ENCODE data around the gene SLC9A8. TPM values are rescaled to one million over a fixed set of nuclear protein-coding genes. Genes with fewer than 3 reads are reported as not detected.
"Not testable (repeated sequence)": the region's sequence is repeated elsewhere in the genome, so short reads cannot be mapped to it uniquely, and the experiment has no call there.

Gene SLC9A8
- polyA plus RNA-seq, 3 donors from 2014 or later = 2.5 to 9.1 (median 3.2) TPM

- not testable (repeated sequence) for DNase-seq; H3K27me3 Mint-ChIP-seq (ENCODE audit: low read depth in 3 of 3); H3K27ac Mint-ChIP-seq; H3K9me3 Mint-ChIP-seq; H3K4me3 Mint-ChIP-seq; H3K36me3 Mint-ChIP-seq; H3K4me1 Mint-ChIP-seq
These were observed 30.2 kb upstream of the SLC9A8 start for GRCh38 chr20:49782439-49782838.

GRCh38 chr20:49783021-49783995 is 29.3 kb upstream of the SLC9A8 start:
- not testable (repeated sequence) for H3K27ac Mint-ChIP-seq; H3K9me3 Mint-ChIP-seq; H3K27me3 Mint-ChIP-seq (ENCODE audit: low read depth in 3 of 3); H3K4me3 Mint-ChIP-seq; H3K4me1 Mint-ChIP-seq; H3K36me3 Mint-ChIP-seq; DNase-seq

GRCh38 chr20:49784291-49784690 is 28.3 kb upstream of the SLC9A8 start:
- Mint-ChIP-seq H3K36me3 (no peaks in the 10 kb centered on the region), H3K27me3 (ENCODE audit: low read depth in 3 of 3) (peaks cover 0 to 2% (median 0%) of the 10 kb centered on the region in 3 donors), H3K4me3 (no peak overlapping the region), H3K27ac (no peak overlapping the region), H3K4me1 (peaks cover 6 to 9% of the 10 kb centered on the region in 2 donors), H3K9me3 (no peaks in the 10 kb centered on the region)
- DNase-seq = no peak

GRCh38 chr20:49785149-49785851 is 27.3 kb upstream of the SLC9A8 start:
- Mint-ChIP-seq H3K4me1 (peaks cover 6 to 9% of the 10 kb centered on the region in 2 donors), H3K36me3 (no peaks in the 10 kb centered on the region), H3K27ac (peak overlapping the region in 2 of 6 donors; percentile 48 to 55), H3K27me3 (ENCODE audit: low read depth in 3 of 3) (peaks cover 0 to 2% (median 0%) of the 10 kb centered on the region in 3 donors), H3K9me3 (no peaks in the 10 kb centered on the region), H3K4me3 (peak overlapping the region in 2 of 5 donors; percentile 34 to 65)
- no peak for DNase-seq

GRCh38 chr20:49785852-49786175 is 26.8 kb upstream of the SLC9A8 start:
- H3K27ac Mint-ChIP-seq = peak overlapping the region in 3 of 6 donors; percentile 48 to 55 (median 50)
- DNase-seq = no peak
- H3K27me3 Mint-ChIP-seq (ENCODE audit: low read depth in 3 of 3) = peaks cover 0 to 2% (median 0%) of the 10 kb centered on the region in 3 donors
- peak overlapping the region in 4 of 5 donors; percentile 29 to 65 (median 40) for H3K4me3 Mint-ChIP-seq
- no peaks in the 10 kb centered on the region for H3K9me3 Mint-ChIP-seq
- H3K36me3 Mint-ChIP-seq = no peaks in the 10 kb centered on the region
- H3K4me1 Mint-ChIP-seq = peaks cover 6 to 9% of the 10 kb centered on the region in 2 donors

- Mint-ChIP-seq H3K4me3 (peak overlapping the region in 2 of 5 donors; percentile 34 to 65), H3K4me1 (peaks cover 6 to 9% of the 10 kb centered on the region in 2 donors), H3K27me3 (ENCODE audit: low read depth in 3 of 3) (peaks cover 0 to 2% (median 2%) of the 10 kb centered on the region in 3 donors), H3K36me3 (no peaks in the 10 kb centered on the region), H3K27ac (peak overlapping the region in 2 of 6 donors; percentile 51 to 55), H3K9me3 (no peaks in the 10 kb centered on the region)
- no peak for DNase-seq
These were observed 26.4 kb upstream of the SLC9A8 start for GRCh38 chr20:49786196-49786595.

- Mint-ChIP-seq H3K4me3 (no peak overlapping the region), H3K36me3 (no peaks in the 10 kb centered on the region), H3K27me3 (ENCODE audit: low read depth in 3 of 3) (peaks cover 0 to 2% (median 1%) of the 10 kb centered on the region in 3 donors), H3K9me3 (no peaks in the 10 kb centered on the region), H3K4me1 (peaks cover 6 to 9% of the 10 kb centered on the region in 2 donors), H3K27ac (no peak overlapping the region)
- no peak for DNase-seq
These were observed 25.8 kb upstream of the SLC9A8 start for GRCh38 chr20:49786668-49787370.

GRCh38 chr20:49787371-49788357 is 25.0 kb upstream of the SLC9A8 start:
- Mint-ChIP-seq H3K36me3 (no peaks in the 10 kb centered on the region), H3K27ac (no peak overlapping the region), H3K4me3 (no peak overlapping the region), H3K27me3 (ENCODE audit: low read depth in 3 of 3) (peaks cover 0 to 4% (median 3%) of the 10 kb centered on the region in 3 donors), H3K9me3 (no peaks in the 10 kb centered on the region), H3K4me1 (peaks cover 6 to 9% of the 10 kb centered on the region in 2 donors)
- DNase-seq = no peak

GRCh38 chr20:49790077-49790798 is 22.4 kb upstream of the SLC9A8 start:
- Mint-ChIP-seq H3K27me3 (ENCODE audit: low read depth in 3 of 3) (peaks cover 0 to 6% (median 6%) of the 10 kb centered on the region in 3 donors), H3K27ac (no peak overlapping the region), H3K9me3 (peaks cover 0 to 2% (median 0%) of the 10 kb centered on the region in 6 donors), H3K36me3 (no peaks in the 10 kb centered on the region), H3K4me1 (peaks cover 11 to 15% of the 10 kb centered on the region in 2 donors), H3K4me3 (no peak overlapping the region)
- DNase-seq = no peak

GRCh38 chr20:49791165-49791564 is 21.5 kb upstream of the SLC9A8 start:
- H3K36me3 Mint-ChIP-seq = no peaks in the 10 kb centered on the region
- H3K9me3 Mint-ChIP-seq = peaks cover 0 to 2% (median 0%) of the 10 kb centered on the region in 6 donors
- H3K27ac Mint-ChIP-seq = no peak overlapping the region
- H3K4me1 Mint-ChIP-seq = peaks cover 5 to 9% of the 10 kb centered on the region in 2 donors
- peaks cover 0 to 6% (median 6%) of the 10 kb centered on the region in 3 donors for H3K27me3 Mint-ChIP-seq (ENCODE audit: low read depth in 3 of 3)
- no peak overlapping the region for H3K4me3 Mint-ChIP-seq
- DNase-seq = no peak

- no peak for DNase-seq
- no peaks in the 10 kb centered on the region for H3K36me3 Mint-ChIP-seq
- H3K4me3 Mint-ChIP-seq = no peak overlapping the region
- peaks cover 0 to 6% (median 6%) of the 10 kb centered on the region in 3 donors for H3K27me3 Mint-ChIP-seq (ENCODE audit: low read depth in 3 of 3)
- H3K27ac Mint-ChIP-seq = no peak overlapping the region
- peaks cover 0 to 2% (median 0%) of the 10 kb centered on the region in 6 donors for H3K9me3 Mint-ChIP-seq
- H3K4me1 Mint-ChIP-seq = peaks cover 5 to 7% of the 10 kb centered on the region in 2 donors
These were observed 20.6 kb upstream of the SLC9A8 start for GRCh38 chr20:49792006-49792405.

GRCh38 chr20:49792611-49793010 is 20.0 kb upstream of the SLC9A8 start:
- Mint-ChIP-seq H3K4me3 (no peak overlapping the region), H3K27me3 (ENCODE audit: low read depth in 3 of 3) (peaks cover 0 to 6% (median 6%) of the 10 kb centered on the region in 3 donors), H3K9me3 (peaks cover 0 to 2% (median 0%) of the 10 kb centered on the region in 6 donors), H3K27ac (no peak overlapping the region), H3K36me3 (no peaks in the 10 kb centered on the region), H3K4me1 (peaks cover 5 to 7% of the 10 kb centered on the region in 2 donors)
- no peak for DNase-seq

All from immature natural killer cell (primary cell).